ENCODE measurements around the gene MED29.

MED29 gene

GRCh38 chr19:39412100-39412866 lies 21.1 kb downstream of the MED29 start, which contains the start of gene PLEKHG2:
PLEKHG2 (plus strand) TSS chr19:39412669; CDS start chr19:39414087, 1,418 bp downstream.
- DNase-seq = peak; percentile 96 to 98

GRCh38 chr19:39412867-39413271 lies 21.7 kb downstream of the MED29 start:
- DNase-seq = no peak

DNA sequence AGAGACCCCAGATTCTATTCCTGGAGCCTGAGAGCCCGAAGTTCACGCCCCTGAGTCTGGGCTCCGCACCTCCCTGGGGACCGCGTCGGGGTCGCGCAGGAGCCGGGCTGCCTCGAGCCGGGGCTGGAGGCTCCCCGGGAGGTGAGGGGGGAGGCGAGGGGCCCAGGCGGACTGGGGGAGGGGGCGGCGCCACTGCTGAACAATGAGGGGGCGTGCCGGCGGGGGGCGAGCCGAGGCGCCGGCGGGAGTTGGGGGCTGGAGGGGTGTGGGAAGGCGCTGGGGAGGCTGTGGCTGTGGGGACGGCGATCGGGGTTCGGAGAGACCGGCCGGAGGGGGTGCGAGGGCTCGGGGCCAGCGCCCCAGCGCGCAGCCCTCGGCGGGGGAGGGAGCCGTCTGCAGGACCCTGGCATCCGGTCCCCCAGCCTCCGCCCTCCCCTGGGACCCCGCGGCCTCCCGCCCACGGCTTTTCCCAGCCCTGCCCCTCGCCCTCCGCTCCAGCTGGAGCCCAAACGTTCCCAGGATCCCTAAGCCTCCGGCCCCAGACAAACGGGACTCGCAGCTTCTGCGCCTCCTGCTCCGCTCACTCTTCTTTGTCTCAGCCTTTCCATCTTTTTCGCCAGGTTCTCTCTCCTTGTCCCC lies 22.2 kb downstream of the MED29 start:
- peak in 1 of 2 donors; percentile 47 for DNase-seq

GRCh38 chr19:39413911-39414608 lies 22.9 kb downstream of the MED29 start:
- no peak for DNase-seq

- DNase-seq = no peak
Measured at GRCh38 chr19:39415111-39416046, 24.2 kb downstream of the MED29 start.

GRCh38 chr19:39416152-39417120 lies 25.3 kb downstream of the MED29 start:
- no peak for DNase-seq

DNA sequence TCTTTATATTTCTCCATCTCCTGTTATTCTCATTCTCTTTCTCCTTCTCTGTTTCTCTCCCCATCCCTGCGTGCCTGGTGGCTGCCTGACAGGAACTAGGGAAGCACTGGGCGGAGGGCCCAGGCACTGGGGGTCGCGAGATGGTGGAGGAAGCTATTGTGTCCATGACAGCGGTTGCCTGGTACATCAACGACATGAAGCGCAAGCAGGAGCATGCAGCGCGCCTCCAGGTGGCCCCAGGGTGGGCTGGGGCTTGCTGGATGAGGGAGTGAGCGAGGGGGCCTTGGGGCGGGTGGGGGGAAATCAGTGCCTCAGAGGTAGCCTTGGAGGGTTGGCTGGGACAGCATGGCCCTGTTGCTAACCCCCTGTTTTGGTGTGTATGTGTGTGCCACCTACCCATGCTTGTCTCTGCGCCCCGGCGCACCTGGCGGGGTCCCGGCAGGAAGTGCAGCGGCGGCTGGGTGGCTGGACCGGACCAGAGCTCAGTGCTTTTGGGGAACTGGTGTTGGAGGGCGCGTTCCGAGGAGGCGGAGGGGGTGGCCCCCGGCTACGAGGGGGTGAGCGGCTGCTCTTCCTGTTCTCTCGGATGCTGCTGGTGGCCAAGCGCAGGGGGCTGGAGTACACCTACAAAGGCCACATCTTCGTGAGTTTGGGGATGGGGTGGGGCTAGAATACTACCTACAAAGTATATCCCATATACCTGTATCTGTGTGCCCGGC lies 26.4 kb downstream of the MED29 start:
- DNase-seq = no peak

- DNase-seq = no peak
Measured at GRCh38 chr19:39419003-39419402, 27.8 kb downstream of the MED29 start.

DNA sequence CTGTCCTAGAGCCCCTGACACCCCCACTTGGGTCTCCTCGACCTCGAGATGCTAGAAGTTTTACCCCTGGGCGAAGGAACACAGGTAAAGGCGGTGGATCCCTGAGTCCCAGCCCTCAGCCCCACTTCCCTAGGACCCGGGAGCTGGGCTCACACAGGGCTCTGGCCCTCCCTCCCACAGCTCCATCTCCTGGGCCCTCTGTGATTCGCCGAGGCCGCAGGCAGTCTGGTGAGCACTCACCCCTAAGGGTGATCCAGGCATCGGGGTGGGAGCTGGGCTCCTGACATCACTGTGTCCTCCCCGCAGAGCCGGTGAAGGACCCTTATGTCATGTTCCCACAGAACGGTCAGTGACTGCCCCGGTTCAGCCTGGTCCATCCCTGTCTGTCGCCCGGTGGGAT lies 29.6 kb downstream of the MED29 start:
- DNase-seq = no peak

DNA sequence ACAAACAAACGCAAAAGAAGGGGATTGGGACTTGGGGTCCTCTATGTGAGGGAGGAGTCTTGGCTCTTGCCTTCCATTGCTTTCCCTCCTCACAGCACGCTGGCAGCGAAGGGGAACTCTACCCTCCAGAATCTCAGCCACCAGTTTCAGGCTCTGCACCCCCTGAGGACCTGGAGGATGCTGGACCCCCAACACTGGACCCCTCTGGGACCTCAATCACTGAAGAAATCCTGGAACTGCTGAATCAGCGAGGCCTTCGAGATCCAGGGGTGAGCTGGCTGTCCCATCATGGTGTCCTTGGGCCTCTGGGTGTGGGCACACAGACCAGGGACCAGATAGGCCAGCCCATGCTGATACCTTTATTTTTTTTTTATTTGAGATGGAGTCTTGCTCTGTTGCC lies 30.8 kb downstream of the MED29 start:
- no peak for DNase-seq

GRCh38 chr19:39423258-39424086 lies 32.3 kb downstream of the MED29 start:
- DNase-seq = no peak

DNA sequence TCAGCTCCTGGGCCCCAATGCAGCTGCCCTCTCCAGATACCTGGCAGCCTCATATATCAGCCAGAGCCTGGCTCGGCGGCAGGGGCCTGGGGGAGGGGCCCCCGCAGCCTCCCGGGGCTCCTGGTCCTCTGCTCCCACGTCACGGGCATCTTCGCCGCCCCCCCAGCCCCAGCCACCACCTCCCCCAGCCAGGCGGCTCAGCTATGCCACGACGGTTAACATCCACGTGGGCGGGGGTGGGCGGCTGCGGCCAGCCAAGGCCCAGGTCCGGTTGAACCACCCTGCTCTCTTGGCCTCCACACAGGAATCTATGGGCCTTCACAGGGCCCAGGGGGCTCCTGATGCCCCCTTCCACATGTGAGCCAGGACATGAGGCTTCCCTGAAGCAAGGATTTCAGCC lies 33.8 kb downstream of the MED29 start:
- no peak for DNase-seq

GRCh38 chr19:39425744-39426143 lies 34.6 kb downstream of the MED29 start:
- no peak for DNase-seq

DNA sequence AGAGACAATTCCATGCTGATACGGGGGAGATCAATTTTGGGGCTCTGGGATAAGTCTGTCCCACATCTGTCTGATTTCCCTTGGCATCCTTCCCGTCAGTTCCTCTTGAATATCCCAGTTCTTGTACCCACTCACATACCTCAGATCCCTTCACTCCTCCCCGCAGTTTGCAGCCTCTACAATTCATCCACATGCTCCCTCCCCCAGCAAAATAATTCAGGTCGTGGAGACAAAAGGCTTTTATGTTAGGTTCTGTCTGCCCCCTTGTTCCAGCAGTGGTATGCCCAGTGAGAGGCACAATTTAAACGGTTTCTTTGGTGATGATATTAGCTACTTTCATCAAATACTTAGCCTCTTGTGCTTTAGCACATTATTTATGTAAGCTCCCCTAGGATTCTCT lies 35.0 kb downstream of the MED29 start:
- no peak for DNase-seq

- DNase-seq = no peak
Measured at GRCh38 chr19:39427707-39428106, 36.5 kb downstream of the MED29 start.

DNA sequence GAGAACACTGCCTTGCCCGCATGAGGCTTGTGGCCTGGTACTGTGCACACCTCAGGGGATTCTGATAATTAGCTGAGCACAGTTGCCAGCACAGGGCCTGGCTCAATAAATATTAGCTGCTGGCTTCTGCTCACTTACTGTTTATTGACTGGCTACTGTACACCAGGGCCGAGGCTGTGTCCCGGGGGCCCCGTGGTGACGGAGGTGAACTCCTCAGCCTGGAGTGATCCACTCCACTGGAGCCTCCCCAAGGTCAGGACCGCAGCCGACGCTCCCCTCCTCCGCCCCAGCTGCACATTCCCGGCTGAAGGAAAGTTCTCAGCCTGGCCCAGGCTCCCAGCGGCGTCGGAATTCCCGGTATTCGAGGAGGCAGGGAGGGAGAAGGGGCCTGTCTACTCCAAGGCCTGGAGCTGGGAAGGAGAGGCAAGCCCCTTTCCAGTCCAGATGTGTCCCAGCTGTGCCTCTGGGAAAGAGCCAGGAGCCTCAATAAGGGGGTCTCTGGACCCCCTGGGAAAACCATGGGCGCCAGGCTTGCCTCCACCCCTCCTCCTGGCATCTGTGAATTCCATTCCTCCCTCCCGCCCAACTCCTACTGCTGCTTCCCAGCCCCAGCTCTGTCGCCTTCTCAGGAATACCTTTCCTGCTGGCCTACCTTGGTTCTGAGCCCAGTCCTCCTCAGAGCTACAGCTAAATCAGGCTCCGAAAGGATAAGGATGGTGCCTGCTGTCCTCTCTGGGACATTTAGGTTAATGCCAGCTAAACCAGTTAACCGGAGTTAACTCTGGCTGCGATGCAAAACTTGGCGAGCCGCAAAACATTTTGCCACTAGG lies 37.3 kb downstream of the MED29 start:
- no peak for DNase-seq

- DNase-seq = peak; percentile 51 to 56
Measured at GRCh38 chr19:39430675-39431593, 39.8 kb downstream of the MED29 start.

DNA sequence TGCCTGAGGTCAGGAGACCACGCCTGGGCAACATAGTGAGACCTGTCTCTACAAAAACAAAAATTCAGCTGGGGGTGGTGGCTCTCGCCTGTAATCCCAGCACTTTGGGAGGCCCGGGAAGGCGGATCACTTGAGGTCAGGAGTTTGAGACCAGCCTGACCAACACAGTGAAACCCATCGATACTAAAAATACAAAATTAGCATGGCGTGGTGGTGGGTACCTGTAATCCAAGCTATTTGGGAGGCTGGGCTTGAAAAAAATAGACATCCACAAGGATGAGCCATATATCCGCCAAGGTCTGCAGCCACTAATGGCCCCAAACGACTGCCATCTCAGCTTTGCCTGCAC lies 41.5 kb downstream of the MED29 start:
- DNase-seq = no peak

Data from activated CD4-positive, alpha-beta T cell treated with anti-CD3 and anti-CD28 coated beads for 4 hours (primary cell).